D341Med (cell line): Measurements from ENCODE around the gene FAM200A.
A peak's percentile ranks its signal among the peaks of the same experiment; 100 is the strongest.
"Not testable (repeated sequence)": the region's sequence is repeated elsewhere in the genome, so short reads cannot be mapped to it uniquely, and the experiment has no call there.

Experiments used
- DNase-seq: peaks from one replicate; pipeline ENCODE4 v3.0.0; 2012; ENCODE audit warnings: low spot score

The FAM200A gene

DNA sequence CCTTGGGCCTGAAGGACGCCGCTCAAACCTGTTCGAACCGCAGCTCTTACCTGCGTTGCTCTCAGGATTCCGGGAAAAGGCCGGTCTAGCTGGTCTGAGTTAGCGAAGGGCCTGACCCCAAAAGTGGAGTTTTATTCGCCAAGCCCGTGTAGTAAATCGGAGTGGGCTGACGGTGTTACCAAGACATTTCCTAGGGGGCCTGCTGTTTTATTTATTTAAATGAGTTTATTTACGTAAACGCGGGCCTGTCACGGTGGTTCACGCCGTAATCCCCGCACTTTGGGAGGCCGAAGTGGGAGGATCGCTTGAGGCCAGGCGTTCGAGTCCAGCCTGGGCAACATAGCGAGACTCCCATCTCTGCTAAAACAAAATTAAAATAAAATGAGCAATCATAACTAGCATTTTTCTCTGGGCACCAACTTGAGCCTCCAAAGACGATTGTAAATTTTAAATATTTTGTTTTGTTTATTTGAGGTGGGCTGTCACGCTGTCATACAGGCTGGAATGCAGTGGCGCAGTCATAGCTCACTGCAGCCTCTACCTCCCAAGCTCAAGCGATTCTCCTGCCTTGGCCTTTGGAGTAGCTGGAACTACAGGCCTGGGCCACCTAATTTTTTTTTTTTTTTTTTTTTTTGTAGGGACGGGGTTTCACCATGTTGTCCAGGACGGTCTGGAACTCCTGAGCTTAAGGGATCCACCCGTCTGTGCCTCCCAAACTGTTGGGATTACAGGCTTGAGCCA is 7.4 kb upstream of the FAM200A start:
- DNase-seq, result no peak

DNA sequence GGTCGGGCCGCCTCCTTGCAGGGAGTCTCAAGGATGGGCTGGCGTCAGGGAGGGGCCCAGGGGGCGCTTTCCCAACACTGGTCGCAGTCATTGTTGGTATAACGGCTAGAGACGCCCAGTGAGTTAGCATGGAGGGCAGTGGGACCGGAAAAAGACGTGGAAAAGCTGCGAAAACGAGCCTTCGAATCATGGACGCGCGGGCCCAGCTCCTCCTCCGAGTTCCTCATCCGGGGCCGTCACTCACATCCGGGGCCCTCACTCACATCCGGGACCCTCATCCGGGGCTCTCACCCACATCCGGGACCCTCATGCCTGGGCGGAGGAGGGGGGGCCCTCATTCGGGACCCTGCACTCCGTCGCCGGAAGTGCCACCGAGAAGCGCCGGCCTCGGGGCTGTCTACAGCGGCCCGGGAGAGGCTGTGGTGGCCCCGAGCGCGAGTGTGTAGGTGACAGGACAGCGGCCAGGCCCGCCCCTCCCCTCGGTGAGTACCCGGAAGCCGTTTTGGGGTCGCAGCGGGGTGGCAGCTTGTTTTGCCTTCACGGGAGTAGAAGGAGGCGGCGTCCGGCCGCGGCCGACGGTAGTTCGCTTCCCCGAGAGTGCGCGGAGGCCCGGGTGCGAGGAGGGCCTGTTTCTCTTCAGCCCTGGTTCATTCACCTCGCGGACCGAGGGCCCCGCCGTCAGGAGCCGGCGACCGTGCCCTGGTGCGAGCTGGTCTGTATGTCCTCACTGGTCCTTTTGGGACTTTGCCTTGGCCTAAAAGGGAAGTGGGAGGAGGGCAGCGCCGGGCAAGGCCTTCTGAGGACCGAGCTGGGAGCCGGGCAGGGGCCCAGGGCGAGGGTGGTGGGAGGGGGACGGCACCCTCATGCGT is 6.6 kb upstream of the FAM200A start, which contains the start of gene ZNF655:
Gene ZNF655 (plus strand): TSS at position 337 of the 869 bp plus-strand sequence. CDS start 1,918 bp downstream, outside the sequence.
- DNase-seq, result peak; percentile 97

DNA sequence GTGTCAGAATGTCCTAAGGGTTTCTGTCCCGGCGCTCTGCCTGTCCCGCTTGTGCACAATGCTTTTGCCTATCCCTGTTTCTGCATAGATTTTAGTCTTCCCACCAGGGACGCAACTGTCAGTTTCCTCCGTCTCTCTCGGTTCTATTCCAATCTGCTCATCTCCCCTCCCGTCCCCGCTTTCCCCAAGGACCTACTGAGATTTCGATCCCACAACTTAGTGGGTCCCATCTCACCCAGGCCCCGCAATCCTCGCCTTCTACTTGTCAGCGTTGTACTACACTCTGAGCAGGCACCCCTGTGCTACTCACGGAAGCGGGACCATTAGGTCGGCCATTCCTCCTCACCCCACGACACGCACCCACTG is 6.0 kb upstream of the FAM200A start:
- DNase-seq, result peak; percentile 37

DNA sequence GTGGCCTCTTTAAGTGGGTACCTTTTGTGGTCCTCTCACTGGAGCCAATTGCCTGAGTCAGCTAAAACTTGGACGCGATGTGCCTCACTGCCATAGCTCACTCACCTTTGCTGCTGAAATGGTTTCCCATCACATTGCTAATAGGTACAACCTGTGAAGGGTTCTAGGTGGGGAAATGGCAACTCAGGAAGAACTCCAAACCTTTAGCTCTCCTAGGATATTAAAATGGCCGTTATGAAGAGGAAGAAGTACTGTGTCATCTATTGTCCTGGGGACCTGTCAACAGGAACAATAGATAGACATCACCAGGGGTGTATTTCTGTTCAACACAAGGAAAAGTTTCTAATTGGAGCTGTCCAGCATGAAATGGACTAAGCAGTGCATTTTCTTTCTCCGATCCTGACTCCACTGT is 5.3 kb upstream of the FAM200A start:
- no peak for DNase-seq

DNA sequence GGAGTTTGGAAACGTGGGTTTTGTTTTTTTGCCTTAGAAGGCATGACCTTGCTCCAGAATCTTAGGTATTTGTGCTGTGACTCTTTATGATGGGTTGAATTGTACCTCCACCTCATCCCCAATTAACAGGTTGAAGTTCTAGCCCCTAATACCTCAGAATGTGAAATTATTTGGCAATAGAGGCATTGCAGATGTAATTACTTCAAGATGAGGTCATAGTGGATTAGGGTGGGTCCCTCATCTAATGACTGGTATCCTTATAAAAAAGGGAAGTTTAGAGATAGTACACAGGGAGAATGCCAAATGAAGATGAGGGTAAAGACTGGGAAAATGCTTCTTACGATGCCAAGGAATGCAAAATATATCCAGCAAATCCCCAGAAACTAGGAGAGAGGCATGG is 3.0 kb upstream of the FAM200A start:
- DNase-seq, result no peak

DNA sequence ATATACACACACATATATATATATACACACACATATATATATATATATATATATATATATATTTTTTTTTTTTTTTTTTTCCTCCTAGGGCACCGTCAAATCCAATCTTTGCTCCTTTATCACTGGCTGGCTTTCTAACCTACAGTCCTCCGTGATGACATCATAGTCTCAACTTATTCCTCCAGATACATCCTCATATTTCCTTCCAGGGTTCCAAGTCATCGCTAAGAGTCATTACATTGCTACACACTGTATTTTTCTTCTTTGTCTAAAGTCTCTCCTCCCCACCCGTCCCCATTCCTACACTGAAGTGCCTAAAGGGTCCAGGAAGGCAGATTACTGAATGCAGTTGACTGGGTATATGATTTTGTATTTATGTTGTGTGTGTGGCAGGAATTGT is 1.1 kb upstream of the FAM200A start:
- no peak for DNase-seq

DNA sequence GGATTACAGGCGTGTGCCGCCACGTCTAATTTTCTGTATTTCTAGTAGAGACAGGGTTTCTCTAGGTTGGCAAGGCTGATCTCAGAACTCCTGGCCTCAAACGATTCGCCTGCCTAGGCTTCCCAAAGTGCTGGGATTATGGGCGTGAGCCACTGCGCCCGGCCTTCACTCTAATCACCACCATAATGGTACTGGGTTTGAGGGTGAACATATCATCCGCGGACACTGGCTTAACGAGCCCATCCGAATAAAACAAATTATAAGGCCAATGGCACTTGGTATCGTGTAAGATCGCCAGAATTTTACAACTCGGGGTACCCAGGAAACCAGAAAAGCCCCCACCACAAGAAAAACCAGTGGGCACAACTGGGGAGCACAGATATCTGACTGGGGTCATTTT is 580 bp downstream of the FAM200A start:
- no peak for DNase-seq

DNA sequence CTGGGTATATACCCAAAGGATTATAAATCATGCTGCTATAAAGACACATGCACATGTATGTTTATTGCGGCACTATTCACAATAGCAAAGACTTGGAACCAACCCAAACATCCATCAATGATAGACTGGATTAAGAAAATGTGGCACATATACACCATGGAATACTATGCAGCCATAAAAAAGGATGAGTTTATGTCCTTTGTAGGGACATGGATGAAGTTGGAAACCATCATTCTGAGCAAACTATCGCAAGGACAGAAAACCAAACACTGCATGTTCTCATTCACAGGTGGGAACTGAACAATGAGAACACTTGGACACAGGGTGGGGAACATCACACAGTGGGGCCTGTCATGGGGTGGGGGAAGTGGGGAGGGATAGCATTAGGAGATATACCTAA is 2.4 kb downstream of the FAM200A start:
- DNase-seq, result not testable (repeated sequence)

DNA sequence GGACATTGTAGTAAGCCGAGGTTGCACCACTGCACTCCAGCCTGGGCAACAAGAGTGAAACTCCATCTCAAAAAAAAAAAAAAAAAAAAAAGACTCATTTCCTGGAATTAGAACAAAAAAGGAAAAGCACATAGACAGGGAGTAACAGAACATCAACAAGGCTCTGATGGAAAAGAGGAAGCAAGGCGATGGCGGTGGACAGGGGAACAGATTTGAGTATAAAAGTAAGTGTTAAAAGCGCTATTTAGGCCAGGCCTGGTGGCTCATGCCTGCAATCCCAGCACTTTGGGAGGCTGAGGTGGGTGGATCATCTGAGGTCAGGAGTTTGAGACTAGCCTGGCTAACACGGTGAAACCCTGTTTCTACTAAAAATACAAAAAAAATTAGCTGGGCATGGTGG is 6.6 kb downstream of the FAM200A start:
- DNase-seq, result not testable (repeated sequence)

DNA sequence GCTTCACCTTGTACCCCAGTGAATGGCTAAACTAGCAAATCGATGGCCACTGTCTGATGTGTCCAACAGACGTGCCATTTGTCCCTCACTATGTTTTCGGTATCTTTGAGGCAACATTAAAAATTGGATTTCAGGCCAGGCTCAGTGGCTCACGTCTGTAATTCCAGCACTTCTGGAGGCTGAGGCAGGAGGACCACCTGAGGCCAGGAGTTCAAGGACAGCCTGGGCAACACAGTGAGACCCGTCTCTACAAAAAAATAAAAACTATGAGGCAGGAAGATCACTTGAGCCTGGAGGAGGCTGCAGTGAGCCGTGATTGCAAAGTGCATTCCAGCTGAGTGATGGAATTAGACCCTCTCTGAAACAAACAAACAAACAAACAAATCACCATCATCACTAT is 8.0 kb downstream of the FAM200A start:
- no peak for DNase-seq

DNA sequence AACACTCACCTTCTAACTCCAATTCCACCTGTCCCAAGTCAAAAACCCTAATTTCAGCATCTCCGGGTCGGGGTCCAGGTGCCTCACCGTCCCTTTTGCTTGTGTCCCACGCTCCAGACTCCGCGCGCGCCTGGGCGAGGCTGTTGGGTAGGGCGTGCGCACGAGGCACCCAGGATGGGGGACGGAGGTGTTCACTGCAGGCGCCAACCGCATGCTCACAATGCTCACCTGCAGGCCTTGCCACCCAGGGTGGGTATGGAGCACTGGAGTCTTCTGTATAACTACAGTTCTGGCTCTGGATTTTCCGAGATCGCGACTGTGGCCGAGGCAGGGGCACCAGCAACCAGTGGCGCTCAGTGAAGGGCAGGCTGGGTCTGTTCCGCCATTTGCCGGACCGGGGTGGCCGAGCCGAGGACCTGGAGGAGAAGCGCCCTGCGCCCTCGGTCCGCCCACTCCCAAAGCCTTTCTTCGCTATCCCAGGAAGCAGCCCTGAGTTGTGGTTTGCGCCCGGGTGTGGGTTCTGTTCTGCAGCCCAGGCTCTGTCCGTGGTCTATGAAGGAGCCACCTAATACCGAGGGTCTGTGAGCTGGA is 8.7 kb downstream of the FAM200A start:
- no peak for DNase-seq

DNA sequence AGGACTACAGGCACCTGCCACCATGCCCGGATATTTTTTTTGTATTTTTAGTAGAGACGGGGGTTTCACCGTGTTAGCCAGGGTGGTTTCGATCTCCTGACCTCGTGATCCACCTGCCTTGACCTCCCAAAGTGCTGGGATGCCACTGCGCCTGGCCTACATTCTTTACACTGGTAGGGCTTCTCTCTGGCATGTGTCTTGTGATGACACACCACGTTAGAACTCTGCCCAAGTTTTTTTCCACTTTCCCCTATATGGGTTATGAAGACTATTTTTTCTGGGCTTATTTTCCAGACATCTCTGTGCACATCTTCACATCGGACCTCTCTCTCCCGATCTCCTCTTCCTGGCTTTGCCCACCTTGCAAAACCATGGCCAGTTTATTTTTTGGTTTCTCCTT is 10.7 kb downstream of the FAM200A start:
- DNase-seq, result no peak

DNA sequence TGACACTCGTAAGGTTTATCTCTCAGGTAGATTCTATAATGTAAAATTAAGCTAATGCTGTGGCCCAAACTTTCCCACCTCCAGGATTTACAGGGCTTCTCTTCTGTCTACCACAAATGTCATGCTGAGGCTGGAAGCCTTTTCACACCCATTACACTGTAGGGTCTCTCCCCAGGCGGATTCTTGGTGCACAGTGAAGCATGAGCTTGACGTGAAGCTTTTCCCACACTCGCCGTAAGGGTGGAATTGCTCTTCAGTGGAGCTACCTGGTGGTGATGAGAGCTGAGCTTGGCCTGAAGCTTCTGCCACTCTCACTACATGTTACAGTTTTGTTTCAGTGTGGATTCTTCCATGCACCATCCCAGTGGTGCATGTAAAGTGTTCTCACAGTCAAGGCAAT is 11.4 kb downstream of the FAM200A start:
- DNase-seq, result no peak

DNA sequence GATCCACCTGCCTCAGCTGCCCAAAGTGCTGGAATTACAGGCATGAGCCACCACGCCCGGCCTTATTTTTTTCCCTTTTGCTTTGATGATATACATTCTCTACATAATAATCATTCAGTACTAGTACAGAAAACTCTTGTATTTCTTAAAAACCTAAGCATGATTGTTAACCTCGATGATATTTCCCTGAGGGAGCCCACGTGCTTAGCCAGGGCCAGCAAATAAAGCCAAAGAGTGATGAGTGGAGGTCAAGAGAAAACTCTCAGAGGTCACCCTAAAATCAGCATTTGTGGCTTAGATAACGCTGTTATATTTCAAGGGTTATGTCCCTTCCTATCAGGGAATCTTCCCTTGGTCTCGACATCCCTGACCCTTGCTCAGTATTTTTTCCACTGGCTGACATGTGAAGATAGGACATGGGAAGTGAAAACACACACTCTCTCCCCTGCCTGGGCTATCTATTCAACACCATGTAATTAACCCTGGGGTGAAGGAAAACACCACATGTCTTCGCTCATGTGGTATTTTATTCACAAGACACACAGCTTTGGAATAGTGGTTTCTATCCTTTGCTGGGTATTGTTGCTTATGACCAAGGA is 12.6 kb downstream of the FAM200A start:
- no peak for DNase-seq

DNA sequence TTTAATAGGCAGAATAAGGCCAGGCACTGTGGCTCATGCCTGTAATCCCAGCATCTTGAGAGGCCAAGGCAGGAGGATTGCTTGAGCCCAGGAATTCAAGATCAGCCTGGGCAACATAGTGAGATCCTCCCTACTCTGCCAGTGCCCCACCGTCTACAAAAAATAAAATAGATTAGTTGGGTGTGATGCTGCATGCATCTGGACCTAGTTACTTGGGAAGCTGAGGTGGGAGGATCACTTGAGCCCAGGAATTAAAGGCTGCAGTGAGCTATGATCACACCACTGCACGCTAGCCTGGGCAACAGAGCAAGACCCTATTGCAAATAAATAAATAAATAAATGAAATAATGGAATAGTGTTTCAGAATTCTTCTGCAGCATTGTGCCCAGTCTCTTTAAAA is 16.2 kb downstream of the FAM200A start:
- DNase-seq, result no peak

DNA sequence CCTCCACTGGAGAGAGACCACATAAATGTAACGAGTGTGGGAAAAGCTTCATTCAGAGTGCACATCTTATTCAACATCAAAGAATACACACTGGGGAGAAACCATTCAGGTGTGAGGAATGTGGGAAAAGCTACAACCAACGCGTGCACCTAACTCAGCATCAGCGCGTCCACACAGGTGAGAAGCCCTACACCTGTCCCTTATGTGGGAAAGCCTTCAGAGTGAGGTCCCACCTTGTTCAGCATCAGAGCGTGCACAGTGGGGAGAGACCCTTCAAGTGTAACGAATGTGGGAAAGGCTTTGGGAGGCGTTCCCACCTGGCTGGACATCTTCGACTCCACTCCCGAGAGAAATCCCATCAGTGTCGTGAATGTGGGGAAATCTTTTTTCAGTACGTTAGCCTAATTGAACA is 20.6 kb downstream of the FAM200A start:
- DNase-seq, result no peak

DNA sequence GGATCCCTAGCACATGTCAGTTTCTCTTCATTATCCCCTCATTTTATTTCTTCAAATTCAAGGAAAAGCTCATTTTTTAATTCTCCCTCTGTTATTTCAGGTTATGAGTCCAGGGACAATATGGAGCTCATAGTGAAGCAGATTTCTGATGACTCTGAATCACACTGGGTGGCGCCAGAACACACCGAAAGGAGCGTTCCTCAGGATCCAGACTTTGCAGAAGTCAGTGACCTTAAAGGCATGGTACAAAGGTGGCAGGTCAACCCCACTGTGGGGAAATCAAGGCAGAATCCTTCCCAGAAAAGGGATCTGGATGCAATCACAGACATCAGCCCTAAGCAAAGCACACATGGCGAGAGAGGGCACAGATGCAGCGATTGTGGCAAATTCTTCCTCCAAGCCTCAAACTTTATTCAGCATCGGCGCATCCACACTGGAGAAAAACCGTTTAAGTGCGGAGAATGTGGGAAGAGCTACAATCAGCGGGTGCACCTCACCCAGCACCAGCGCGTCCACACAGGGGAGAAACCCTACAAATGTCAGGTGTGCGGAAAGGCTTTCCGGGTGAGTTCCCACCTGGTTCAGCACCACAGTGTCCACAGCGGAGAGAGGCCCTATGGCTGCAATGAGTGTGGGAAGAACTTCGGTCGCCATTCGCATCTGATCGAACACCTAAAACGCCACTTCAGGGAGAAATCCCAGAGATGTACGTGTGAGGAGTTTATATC is 26.0 kb downstream of the FAM200A start:
- DNase-seq, result peak; percentile 46

DNA sequence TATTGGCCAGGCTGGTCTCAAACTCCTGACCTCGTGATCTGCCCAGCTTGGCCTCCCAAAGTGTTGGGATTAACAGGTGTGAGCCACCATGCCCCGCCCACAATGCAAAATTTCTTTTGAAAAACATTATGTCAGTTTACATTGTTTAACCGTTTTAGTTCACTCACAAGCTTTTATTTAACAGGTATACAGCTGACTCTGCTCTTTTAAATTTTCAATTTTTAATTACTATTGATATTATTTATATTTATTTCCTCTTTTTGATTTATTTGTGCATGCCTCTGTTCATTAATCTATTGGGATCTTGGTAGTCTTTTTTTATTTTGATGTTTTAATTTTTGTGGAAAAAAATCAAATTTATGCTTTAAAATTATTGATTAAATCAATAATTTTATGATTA is 30.5 kb downstream of the FAM200A start:
- DNase-seq, result no peak

DNA sequence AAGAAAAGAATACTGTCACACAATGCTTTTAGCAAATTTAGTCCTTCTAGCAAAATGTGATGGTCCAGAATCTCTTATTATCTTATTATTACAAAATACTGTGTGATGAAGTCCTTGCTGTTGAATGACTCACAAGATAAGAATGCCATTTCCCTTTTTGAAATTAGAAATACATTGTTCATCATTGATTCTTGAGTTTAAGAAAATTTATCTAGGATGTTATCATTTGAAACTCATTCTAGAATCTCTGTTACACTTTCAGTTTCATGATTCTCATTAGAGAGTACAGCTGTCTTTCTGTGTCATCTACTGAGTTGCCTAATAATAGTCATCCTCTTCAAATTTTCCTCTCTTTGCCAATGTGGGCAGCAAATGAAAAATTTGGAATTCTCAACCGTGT is 37.9 kb downstream of the FAM200A start:
- no peak for DNase-seq

DNA sequence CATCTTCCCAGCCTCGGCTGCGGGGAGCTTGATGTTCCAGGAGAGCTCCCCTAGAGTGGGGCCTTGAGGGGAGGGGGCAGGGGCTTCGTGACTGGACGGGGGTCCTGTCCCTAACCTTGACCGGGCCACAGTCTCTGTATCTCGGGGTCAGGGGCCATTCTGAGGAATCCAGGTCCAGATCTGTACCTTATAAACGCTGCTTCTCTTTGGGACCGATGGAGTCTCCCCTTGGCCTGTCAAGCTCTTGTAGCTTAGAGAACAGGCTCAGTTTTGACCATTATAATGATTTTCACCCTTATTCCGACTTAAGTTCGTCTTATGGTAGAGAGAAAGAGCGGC is 46.6 kb downstream of the FAM200A start:
- DNase-seq, result no peak

DNA sequence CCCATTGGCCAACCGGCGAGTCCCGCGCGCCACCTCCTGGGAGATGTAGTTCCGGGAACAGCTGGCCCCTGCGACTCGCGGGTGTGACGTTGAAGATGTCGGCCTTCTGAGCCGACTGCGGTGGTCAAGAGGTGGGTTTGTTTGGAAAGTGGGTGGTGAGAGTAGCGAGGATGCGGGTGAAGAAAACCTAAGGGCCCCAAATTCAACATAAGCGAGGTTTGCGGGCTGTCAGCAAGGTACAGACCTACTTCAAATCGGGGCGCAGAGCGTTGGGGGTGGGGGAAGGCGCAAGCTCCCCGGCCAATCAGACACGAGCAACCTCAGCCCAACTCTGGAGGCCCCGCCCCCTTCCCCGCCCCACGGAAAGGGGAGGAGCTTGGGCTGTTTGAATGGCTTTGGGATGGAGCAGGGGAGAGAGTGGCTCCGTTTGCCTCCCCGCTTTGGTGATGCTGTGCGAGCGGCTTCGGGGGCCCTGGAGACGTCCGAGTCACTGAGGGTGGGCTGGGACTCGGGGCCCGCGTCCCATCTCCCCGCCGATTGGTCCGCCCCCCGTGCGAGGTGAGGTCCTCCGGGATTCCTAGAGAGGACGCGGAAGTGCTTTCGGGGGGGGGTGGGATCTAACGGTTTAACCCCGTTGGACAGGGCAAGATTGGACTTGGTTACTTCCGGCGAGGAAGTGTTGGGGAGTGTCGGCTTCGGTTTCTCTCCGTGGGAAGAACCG is 47.2 kb downstream of the FAM200A start, which contains the start of gene ZKSCAN5:
Gene ZKSCAN5 (plus strand): TSS at position 60 of the 721 bp plus-strand sequence. CDS start 1,383 bp downstream, outside the sequence.
- peak; percentile 93 for DNase-seq
